ENCODE results near the gene TANC2. TPM values are rescaled to one million over a fixed set of nuclear protein-coding genes. Genes with fewer than 3 reads are reported as not detected.

TANC2 gene
- total and polyA plus RNA-seq, 2 of the 8 experiments (the other 6 are each of a cell fraction or from before 2014, with no cell fraction given): 5.7 to 21.9 TPM

DNA sequence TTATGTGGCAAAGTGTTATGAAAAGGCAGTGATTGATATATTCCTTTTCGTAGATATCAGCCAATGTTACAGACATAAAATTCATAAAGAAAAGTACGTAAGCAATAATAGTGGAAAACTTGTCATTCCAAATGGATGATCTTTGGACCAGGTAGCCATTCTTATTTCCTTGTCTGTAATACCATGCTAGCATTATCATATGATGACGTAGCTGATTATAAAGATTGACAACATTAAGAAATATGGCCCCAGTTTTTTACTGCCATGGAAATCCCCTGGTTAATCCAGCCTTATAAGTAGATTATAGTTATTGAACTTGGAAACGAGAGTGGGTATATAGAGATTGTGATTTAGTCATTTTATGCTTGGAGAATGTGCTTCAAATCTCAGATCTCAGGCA is 8.8 kb downstream of the TANC2 start:
- no peak for TF ChIP-seq POLR2AphosphoS5 (IDR thresholded peaks at IDR 0.05; ENCODE audit: low read depth, low read length)
- Histone ChIP-seq H2BK20ac (ENCODE audit: low read length) (no peak overlapping the region), H3K27me3 (replicated peaks in 1 of 4; ENCODE audit: control insufficient read depth in 3 of 4, extremely low read depth in 1 of 4, insufficient read depth in 3 of 4, low read length in 3 of 4) (no peaks in the 10 kb centered on the region), H3K56ac (replicated peaks; ENCODE audit: insufficient read length, low read depth, low read length) (no peak overlapping the region), H3K4ac (replicated peaks; ENCODE audit: insufficient read length, low read depth, low read length) (no peak overlapping the region), H3K23ac (ENCODE audit: insufficient read length) (no peak overlapping the region), H3K23me2 (ENCODE audit: low read depth, low read length) (no peaks in the 10 kb centered on the region), H2BK5ac (ENCODE audit: low read depth, low read length) (no peak overlapping the region), H3K79me2 (ENCODE audit: control insufficient read depth in 1 of 2, insufficient read depth in 2 of 2, low read length in 2 of 2) (peaks cover 0 to 65% of the 10 kb centered on the region in 2 experiments; a peak in 3 of 4 replicates), H3K4me2 (ENCODE audit: insufficient read depth in 1 of 2, low read depth in 2 of 2, low read length in 2 of 2) (no peak overlapping the region; a peak in 1 of 4 replicates), H3K36me3 (ENCODE audit: control insufficient read depth in 2 of 4, insufficient read depth in 4 of 4, low read length in 3 of 4) (no peaks in the 10 kb centered on the region; a peak in 1 of 8 replicates), H3K4me1 (replicated peaks in 1 of 4; ENCODE audit: control insufficient read depth in 3 of 4, insufficient read depth in 4 of 4, low read length in 3 of 4) (no peaks in the 10 kb centered on the region), H3K27ac (ENCODE audit: low read depth, low read length) (no peak overlapping the region; the same call in 1 of the 2 replicates), H2AK5ac (ENCODE audit: low read depth, low read length) (no peak overlapping the region), H4K5ac (ENCODE audit: insufficient read length, low read depth, low read length) (no peak overlapping the region), H4K20me1 (replicated peaks in 1 of 2; ENCODE audit: control insufficient read depth in 1 of 2, insufficient read depth in 2 of 2, low read length in 2 of 2) (no peaks in the 10 kb centered on the region), H3K4me3 (ENCODE audit: extremely low read depth in 1 of 4, insufficient read depth in 2 of 4, low read depth in 3 of 4, low read length in 4 of 4) (no peak overlapping the region), H3K9ac (replicated peaks in 1 of 4; ENCODE audit: extremely low read depth in 1 of 4, low read depth in 3 of 4, low read length in 3 of 4) (no peak overlapping the region), H4K8ac (ENCODE audit: extremely low read depth, insufficient read depth, low read length) (no peak overlapping the region), H3K9me3 (ENCODE audit: insufficient read depth in 2 of 2, low read depth in 1 of 2, low read length in 1 of 2) (peaks cover 4% of the 10 kb centered on the region in 2 experiments; a peak in 1 of 4 replicates), H2AFZ (ENCODE audit: low read length) (no peak overlapping the region), H3K14ac (ENCODE audit: insufficient read length) (no peak overlapping the region), H3K79me1 (ENCODE audit: low read depth, low read length) (no peaks in the 10 kb centered on the region; the same call in 1 of the 2 replicates), H3K18ac (ENCODE audit: extremely low read depth, low read length) (no peak overlapping the region), H2BK120ac (replicated peaks; ENCODE audit: low read depth, low read length) (no peak overlapping the region), H2BK15ac (ENCODE audit: low read length) (no peak overlapping the region), H2BK12ac (ENCODE audit: low read depth, low read length) (no peak overlapping the region), H4K91ac (replicated peaks; ENCODE audit: insufficient read length, low read length) (no peak overlapping the region)
- FAIRE-seq (no peak), DNase-seq (ENCODE audit: low read depth in 1 of 2, low spot score in 2 of 2) (no peak)
- ChIA-PET POLR2A (ENCODE audit: partially characterized antibody) (interaction anchor here (1.0 kb wide), 1 partner anchor 9 kb away, joined by 3 read pairs; no protein-coding TSS in a partner anchor), CTCF (ENCODE audit: partially characterized antibody) (interaction anchor here (0.6 to 2.5 kb wide), 5 partner anchors 12 to 274 kb away, joined by 3 to 14 read pairs (median 3); no protein-coding TSS in a partner anchor)
- 88% methylated on average over 4 of the region's 4 CpGs; no CpG with 5 or more reads in 1 of the 2 experiments for WGBS, 2 experiments (ENCODE audit: extremely low coverage in 1 of 2, insufficient coverage in 1 of 2, insufficient read length in 1 of 2, insufficient replicate concordance in 2 of 2, low coverage in 1 of 2, low lambda C conversion rate in 2 of 2, missing lambda C conversion rate in 1 of 2)

Data from H1 (cell line).